ENCODE data around the gene COMMD3. TPM values are rescaled to one million over a fixed set of nuclear protein-coding genes. Genes with fewer than 3 reads are reported as not detected.

The COMMD3 gene
- polyA plus RNA-seq, 3 donors = 44.9 to 140 (median 138) TPM

- no peak overlapping the region for H3K4me2 ChIP-seq (replicated peaks; ENCODE audit: extremely low read depth, low read length, poor library complexity, severe bottlenecking)
- 100% methylated on average over 1 of the region's 3 CpGs for WGBS (ENCODE audit: insufficient coverage)
- intact Hi-C loops (cut with micrococcal nuclease) = no loop called here
These were observed 22.3 kb upstream of the COMMD3 start for GRCh38 chr10:22293747-22294404.

GRCh38 chr10:22294694-22295093 lies 21.5 kb upstream of the COMMD3 start:
- H3K36me3 ChIP-seq (replicated peaks in 1 of 2; ENCODE audit: control insufficient read depth in 1 of 2, insufficient read depth in 2 of 2, low read length in 2 of 2) = no peaks in the 10 kb centered on the region
- no peaks in the 10 kb centered on the region for H3K79me2 ChIP-seq (ENCODE audit: insufficient read depth, low read length)
- TF ChIP-seq CTCF (IDR thresholded peaks at IDR 0.05) = no peak
- H3K9ac ChIP-seq (ENCODE audit: insufficient read depth, low read length, poor library complexity, severe bottlenecking) = no peak overlapping the region
- Mint-ChIP-seq H3K9me3 (peaks cover 0 to 6% (median 4%) of the 10 kb centered on the region in 7 donors), H3K4me1 (no peaks in the 10 kb centered on the region), H3K27me3 (ENCODE audit: low read depth in 3 of 3) (peaks cover 0 to 1% (median 0%) of the 10 kb centered on the region in 3 donors), H3K36me3 (no peaks in the 10 kb centered on the region), H3K4me3 (no peak overlapping the region), H3K27ac (no peak overlapping the region)
- H3K4me2 ChIP-seq (replicated peaks; ENCODE audit: extremely low read depth, low read length, poor library complexity, severe bottlenecking) = no peak overlapping the region
- H3K4me1 ChIP-seq (ENCODE audit: control insufficient read depth in 1 of 2, insufficient read depth in 2 of 2, low read length in 2 of 2) = no peaks in the 10 kb centered on the region
- intact Hi-C loops (cut with micrococcal nuclease) = no loop called here
- H4K20me1 ChIP-seq (ENCODE audit: insufficient read depth, low read length) = no peaks in the 10 kb centered on the region
- no peaks in the 10 kb centered on the region for H3K9me3 ChIP-seq (replicated peaks in 1 of 2; ENCODE audit: control insufficient read depth in 1 of 2, insufficient read depth in 1 of 2, low read length in 2 of 2)
- no peaks in the 10 kb centered on the region for H3K27me3 ChIP-seq (ENCODE audit: control insufficient read depth in 2 of 2, insufficient read depth in 2 of 2, low read length in 2 of 2)
- DNase-seq = no peak
- WGBS (ENCODE audit: insufficient coverage) = no CpG with 5 or more reads among the region's 2 CpGs
- no peak overlapping the region for H3K27ac ChIP-seq (ENCODE audit: low read depth in 1 of 2, low read length in 2 of 2)
- H3K4me3 ChIP-seq (replicated peaks in 1 of 3; ENCODE audit: low read depth in 2 of 3, low read length in 3 of 3) = no peak overlapping the region
- no peak overlapping the region for H2AFZ ChIP-seq (ENCODE audit: insufficient read depth, low read depth, low read length, poor library complexity, severe bottlenecking)

More at GRCh38 chr10:22293747-22294404, 22.3 kb upstream of the COMMD3 start:
- H3K27ac Mint-ChIP-seq = no peak overlapping the region
- H3K9ac ChIP-seq (ENCODE audit: insufficient read depth, low read length, poor library complexity, severe bottlenecking) = no peak overlapping the region
- no peaks in the 10 kb centered on the region for H3K4me1 Mint-ChIP-seq
- H3K27ac ChIP-seq (ENCODE audit: low read depth in 1 of 2, low read length in 2 of 2) = no peak overlapping the region
- H3K4me1 ChIP-seq (ENCODE audit: control insufficient read depth in 1 of 2, insufficient read depth in 2 of 2, low read length in 2 of 2) = no peaks in the 10 kb centered on the region
- H3K9me3 ChIP-seq (replicated peaks in 1 of 2; ENCODE audit: control insufficient read depth in 1 of 2, insufficient read depth in 1 of 2, low read length in 2 of 2) = no peaks in the 10 kb centered on the region
- H2AFZ ChIP-seq (ENCODE audit: insufficient read depth, low read depth, low read length, poor library complexity, severe bottlenecking) = no peak overlapping the region
- H3K4me3 ChIP-seq (replicated peaks in 1 of 3; ENCODE audit: low read depth in 2 of 3, low read length in 3 of 3) = no peak overlapping the region
- peaks cover 0 to 1% (median 0%) of the 10 kb centered on the region in 3 donors for H3K27me3 Mint-ChIP-seq (ENCODE audit: low read depth in 3 of 3)
- H3K9me3 Mint-ChIP-seq = peaks cover 0 to 6% (median 4%) of the 10 kb centered on the region in 7 donors
- H3K79me2 ChIP-seq (ENCODE audit: insufficient read depth, low read length) = no peaks in the 10 kb centered on the region
- H3K27me3 ChIP-seq (ENCODE audit: control insufficient read depth in 2 of 2, insufficient read depth in 2 of 2, low read length in 2 of 2) = no peaks in the 10 kb centered on the region
- no peaks in the 10 kb centered on the region for H4K20me1 ChIP-seq (ENCODE audit: insufficient read depth, low read length)
- no peaks in the 10 kb centered on the region for H3K36me3 ChIP-seq (replicated peaks in 1 of 2; ENCODE audit: control insufficient read depth in 1 of 2, insufficient read depth in 2 of 2, low read length in 2 of 2)
- no peak for TF ChIP-seq CTCF (IDR thresholded peaks at IDR 0.05)
- DNase-seq = no peak
- H3K4me3 Mint-ChIP-seq = no peak overlapping the region
- H3K36me3 Mint-ChIP-seq = no peaks in the 10 kb centered on the region
